ENCODE results near the gene UBE2R2. TPM values are rescaled to one million over a fixed set of nuclear protein-coding genes. Genes with fewer than 3 reads are reported as not detected.
"Not testable (repeated sequence)": the region's sequence is repeated elsewhere in the genome, so short reads cannot be mapped to it uniquely, and the experiment has no call there.

The UBE2R2 gene
- total RNA-seq, 1 donor from 2014 or later: 34.2 TPM

- Histone ChIP-seq H3K27me3 (ENCODE audit: control insufficient read depth, insufficient read depth, low read length) (no peaks in the 10 kb centered on the region), H3K4me3 (ENCODE audit: low read depth, low read length) (no peak overlapping the region), H3K36me3 (ENCODE audit: control insufficient read depth, insufficient read depth, low read length) (no peaks in the 10 kb centered on the region)
- DNase-seq (ENCODE audit: low read depth): no peak
- TF ChIP-seq CTCF (IDR thresholded peaks at IDR 0.05; ENCODE audit: insufficient read depth, low read length, poor library complexity, severe bottlenecking): no peak
These were observed 3.3 kb downstream of the UBE2R2 start for GRCh38 chr9:33820231-33820745.

- DNase-seq (ENCODE audit: low read depth): no peak
- H3K36me3 ChIP-seq (ENCODE audit: control insufficient read depth, insufficient read depth, low read length): no peaks in the 10 kb centered on the region
- no peaks in the 10 kb centered on the region for H3K27me3 ChIP-seq (ENCODE audit: control insufficient read depth, insufficient read depth, low read length)
- TF ChIP-seq CTCF (IDR thresholded peaks at IDR 0.05; ENCODE audit: insufficient read depth, low read length, poor library complexity, severe bottlenecking): no peak
- no peak overlapping the region for H3K4me3 ChIP-seq (ENCODE audit: low read depth, low read length)
These were observed 6.8 kb downstream of the UBE2R2 start for GRCh38 chr9:33823801-33824200.

GRCh38 chr9:33827285-33827684 is 10.3 kb downstream of the UBE2R2 start:
- not testable (repeated sequence) for H3K4me3 ChIP-seq (ENCODE audit: low read depth, low read length); H3K27me3 ChIP-seq (ENCODE audit: control insufficient read depth, insufficient read depth, low read length); H3K36me3 ChIP-seq (ENCODE audit: control insufficient read depth, insufficient read depth, low read length); DNase-seq (ENCODE audit: low read depth)

- H3K4me3 ChIP-seq (ENCODE audit: low read depth, low read length); H3K36me3 ChIP-seq (ENCODE audit: control insufficient read depth, insufficient read depth, low read length); DNase-seq (ENCODE audit: low read depth): not testable (repeated sequence)
These were observed 12.8 kb downstream of the UBE2R2 start for GRCh38 chr9:33829641-33830230.

GRCh38 chr9:33835625-33836260 is 18.8 kb downstream of the UBE2R2 start:
- Histone ChIP-seq H3K4me3 (ENCODE audit: low read depth, low read length) (no peak overlapping the region), H3K27me3 (ENCODE audit: control insufficient read depth, insufficient read depth, low read length) (no peaks in the 10 kb centered on the region), H3K36me3 (ENCODE audit: control insufficient read depth, insufficient read depth, low read length) (no peaks in the 10 kb centered on the region)
- DNase-seq (ENCODE audit: low read depth): no peak
- no peak for TF ChIP-seq CTCF (IDR thresholded peaks at IDR 0.05; ENCODE audit: insufficient read depth, low read length, poor library complexity, severe bottlenecking)

More at GRCh38 chr9:33829641-33830230, 12.8 kb downstream of the UBE2R2 start:
- not testable (repeated sequence) for H3K27me3 ChIP-seq (ENCODE audit: control insufficient read depth, insufficient read depth, low read length)

- not testable (repeated sequence) for H3K27me3 ChIP-seq (ENCODE audit: control insufficient read depth, insufficient read depth, low read length); H3K36me3 ChIP-seq (ENCODE audit: control insufficient read depth, insufficient read depth, low read length); H3K4me3 ChIP-seq (ENCODE audit: low read depth, low read length)
- DNase-seq (ENCODE audit: low read depth): peak; percentile 14
These were observed 19.3 kb downstream of the UBE2R2 start for GRCh38 chr9:33836261-33836660.

- DNase-seq (ENCODE audit: low read depth): no peak
- no peaks in the 10 kb centered on the region for H3K36me3 ChIP-seq (ENCODE audit: control insufficient read depth, insufficient read depth, low read length)
- H3K4me3 ChIP-seq (ENCODE audit: low read depth, low read length): no peak overlapping the region
- H3K27me3 ChIP-seq (ENCODE audit: control insufficient read depth, insufficient read depth, low read length): no peaks in the 10 kb centered on the region
- TF ChIP-seq CTCF (IDR thresholded peaks at IDR 0.05; ENCODE audit: insufficient read depth, low read length, poor library complexity, severe bottlenecking): no peak
These were observed 20.2 kb downstream of the UBE2R2 start for GRCh38 chr9:33837138-33837537.
